DND-41 (cell line): ENCODE data around the gene MAPK10.

Experiments used
- EZH2 ChIP-seq: IDR thresholded peaks from 3 replicates; pipeline ENCODE4 v1.6.1; 2012; ENCODE audit warnings: borderline replicate concordance, low read depth, mild to moderate bottlenecking, moderate library complexity, low read length, inconsistent platforms; ENCODE audit not compliant: severe bottlenecking
- TF ChIP-seq, protein P1 (sequence below): IDR thresholded peaks from 2 replicates; pipeline ENCODE4 v1.5.1; 2012; ENCODE audit warnings: borderline replicate concordance, low read length, moderate library complexity, mild to moderate bottlenecking; ENCODE audit not compliant: poor library complexity, severe bottlenecking; ENCODE audit errors: extremely low read depth

GRCh38 chr4:86358257-86358656 is 1.6 kb downstream of the MAPK10 start:
- TF ChIP-seq, protein P1, sequence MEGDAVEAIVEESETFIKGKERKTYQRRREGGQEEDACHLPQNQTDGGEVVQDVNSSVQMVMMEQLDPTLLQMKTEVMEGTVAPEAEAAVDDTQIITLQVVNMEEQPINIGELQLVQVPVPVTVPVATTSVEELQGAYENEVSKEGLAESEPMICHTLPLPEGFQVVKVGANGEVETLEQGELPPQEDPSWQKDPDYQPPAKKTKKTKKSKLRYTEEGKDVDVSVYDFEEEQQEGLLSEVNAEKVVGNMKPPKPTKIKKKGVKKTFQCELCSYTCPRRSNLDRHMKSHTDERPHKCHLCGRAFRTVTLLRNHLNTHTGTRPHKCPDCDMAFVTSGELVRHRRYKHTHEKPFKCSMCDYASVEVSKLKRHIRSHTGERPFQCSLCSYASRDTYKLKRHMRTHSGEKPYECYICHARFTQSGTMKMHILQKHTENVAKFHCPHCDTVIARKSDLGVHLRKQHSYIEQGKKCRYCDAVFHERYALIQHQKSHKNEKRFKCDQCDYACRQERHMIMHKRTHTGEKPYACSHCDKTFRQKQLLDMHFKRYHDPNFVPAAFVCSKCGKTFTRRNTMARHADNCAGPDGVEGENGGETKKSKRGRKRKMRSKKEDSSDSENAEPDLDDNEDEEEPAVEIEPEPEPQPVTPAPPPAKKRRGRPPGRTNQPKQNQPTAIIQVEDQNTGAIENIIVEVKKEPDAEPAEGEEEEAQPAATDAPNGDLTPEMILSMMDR = no peak
- no peak for TF ChIP-seq EZH2
